Measurements from ENCODE around the gene HDAC4.

HDAC4 gene

GRCh38 chr2:239395524-239395923, 5.3 kb downstream of the HDAC4 start:
- no peak for TF ChIP-seq ZNF692 (tag by site-specific recombination; IDR thresholded peaks at IDR 0.05)
- TF ChIP-seq, protein P1, sequence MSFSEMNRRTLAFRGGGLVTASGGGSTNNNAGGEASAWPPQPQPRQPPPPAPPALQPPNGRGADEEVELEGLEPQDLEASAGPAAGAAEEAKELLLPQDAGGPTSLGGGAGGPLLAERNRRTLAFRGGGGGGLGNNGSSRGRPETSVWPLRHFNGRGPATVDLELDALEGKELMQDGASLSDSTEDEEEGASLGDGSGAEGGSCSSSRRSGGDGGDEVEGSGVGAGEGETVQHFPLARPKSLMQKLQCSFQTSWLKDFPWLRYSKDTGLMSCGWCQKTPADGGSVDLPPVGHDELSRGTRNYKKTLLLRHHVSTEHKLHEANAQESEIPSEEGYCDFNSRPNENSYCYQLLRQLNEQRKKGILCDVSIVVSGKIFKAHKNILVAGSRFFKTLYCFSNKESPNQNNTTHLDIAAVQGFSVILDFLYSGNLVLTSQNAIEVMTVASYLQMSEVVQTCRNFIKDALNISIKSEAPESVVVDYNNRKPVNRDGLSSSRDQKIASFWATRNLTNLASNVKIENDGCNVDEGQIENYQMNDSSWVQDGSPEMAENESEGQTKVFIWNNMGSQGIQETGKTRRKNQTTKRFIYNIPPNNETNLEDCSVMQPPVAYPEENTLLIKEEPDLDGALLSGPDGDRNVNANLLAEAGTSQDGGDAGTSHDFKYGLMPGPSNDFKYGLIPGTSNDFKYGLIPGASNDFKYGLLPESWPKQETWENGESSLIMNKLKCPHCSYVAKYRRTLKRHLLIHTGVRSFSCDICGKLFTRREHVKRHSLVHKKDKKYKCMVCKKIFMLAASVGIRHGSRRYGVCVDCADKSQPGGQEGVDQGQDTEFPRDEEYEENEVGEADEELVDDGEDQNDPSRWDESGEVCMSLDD (tag by site-specific recombination; IDR thresholded peaks at IDR 0.05) = no peak
- TF ChIP-seq BCL11A (tag by site-specific recombination; IDR thresholded peaks at IDR 0.05; ENCODE audit: low read depth) = no peak
- TF ChIP-seq ZNF350 (tag by site-specific recombination; IDR thresholded peaks at IDR 0.05) = no peak
- no peak for TF ChIP-seq ZNF549 (tag by site-specific recombination; IDR thresholded peaks at IDR 0.05)
- no peak for TF ChIP-seq SCRT1 (tag by site-specific recombination; IDR thresholded peaks at IDR 0.05; ENCODE audit: borderline replicate concordance)
- Histone ChIP-seq H3K27ac (ENCODE audit: extremely low read depth, low read depth, low read length) (no peak overlapping the region), H3K4me3 (ENCODE audit: low read depth, low read length) (no peak overlapping the region), H3K9me3 (ENCODE audit: control insufficient read depth, insufficient read depth, low read depth, low read length) (no peaks in the 10 kb centered on the region), H3K4me1 (ENCODE audit: control insufficient read depth, insufficient read depth, low read length) (peaks cover 16% of the 10 kb centered on the region; the same call in 1 of the 2 replicates), H3K36me3 (ENCODE audit: control insufficient read depth in 2 of 2, insufficient read depth in 1 of 2, low read length in 2 of 2) (no peaks in the 10 kb centered on the region)
- ChIA-PET CTCF (no interaction called here), POLR2A (no interaction called here)

GRCh38 chr2:239394978-239395377, 5.8 kb downstream of the HDAC4 start:
- TF ChIP-seq ZNF623 (tag by site-specific recombination; IDR thresholded peaks at IDR 0.05) (peak; percentile 81), KLF7 (tag by site-specific recombination; IDR thresholded peaks at IDR 0.05; ENCODE audit: borderline replicate concordance) (no peak), ZNF157 (tag by site-specific recombination; IDR thresholded peaks at IDR 0.05) (no peak)
- TF ChIP-seq, protein P2, sequence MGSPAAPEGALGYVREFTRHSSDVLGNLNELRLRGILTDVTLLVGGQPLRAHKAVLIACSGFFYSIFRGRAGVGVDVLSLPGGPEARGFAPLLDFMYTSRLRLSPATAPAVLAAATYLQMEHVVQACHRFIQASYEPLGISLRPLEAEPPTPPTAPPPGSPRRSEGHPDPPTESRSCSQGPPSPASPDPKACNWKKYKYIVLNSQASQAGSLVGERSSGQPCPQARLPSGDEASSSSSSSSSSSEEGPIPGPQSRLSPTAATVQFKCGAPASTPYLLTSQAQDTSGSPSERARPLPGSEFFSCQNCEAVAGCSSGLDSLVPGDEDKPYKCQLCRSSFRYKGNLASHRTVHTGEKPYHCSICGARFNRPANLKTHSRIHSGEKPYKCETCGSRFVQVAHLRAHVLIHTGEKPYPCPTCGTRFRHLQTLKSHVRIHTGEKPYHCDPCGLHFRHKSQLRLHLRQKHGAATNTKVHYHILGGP (tag by site-specific recombination; IDR thresholded peaks at IDR 0.05) = no peak
- POLR2A ChIA-PET = no interaction called here
- Histone ChIP-seq H3K4me1 (ENCODE audit: control insufficient read depth, insufficient read depth, low read length) (peaks cover 16% of the 10 kb centered on the region; the same call in 1 of the 2 replicates), H3K9me3 (ENCODE audit: control insufficient read depth, insufficient read depth, low read depth, low read length) (no peaks in the 10 kb centered on the region), H3K27ac (ENCODE audit: extremely low read depth, low read depth, low read length) (no peak overlapping the region), H3K4me3 (ENCODE audit: low read depth, low read length) (no peak overlapping the region), H3K36me3 (ENCODE audit: control insufficient read depth in 2 of 2, insufficient read depth in 1 of 2, low read length in 2 of 2) (no peaks in the 10 kb centered on the region)
- CTCF ChIA-PET = no interaction called here

- Histone ChIP-seq H3K36me3 (ENCODE audit: control insufficient read depth in 2 of 2, insufficient read depth in 1 of 2, low read length in 2 of 2) (no peaks in the 10 kb centered on the region), H3K4me3 (ENCODE audit: low read depth, low read length) (no peak overlapping the region), H3K27ac (ENCODE audit: extremely low read depth, low read depth, low read length) (no peak overlapping the region), H3K4me1 (ENCODE audit: control insufficient read depth, insufficient read depth, low read length) (peaks cover 15% of the 10 kb centered on the region; the same call in 1 of the 2 replicates), H3K9me3 (ENCODE audit: control insufficient read depth, insufficient read depth, low read depth, low read length) (no peaks in the 10 kb centered on the region)
- TF ChIP-seq PRDM6 (tag by site-specific recombination; IDR thresholded peaks at IDR 0.05) = no peak
- TF ChIP-seq ZNF140 (tag by site-specific recombination; IDR thresholded peaks at IDR 0.05) = no peak
- no peak for TF ChIP-seq ZNF311 (tag by site-specific recombination; IDR thresholded peaks at IDR 0.05; ENCODE audit: borderline replicate concordance)
- no peak for TF ChIP-seq GLIS1 (tag by site-specific recombination; IDR thresholded peaks at IDR 0.05)
- no peak for TF ChIP-seq SP3 (tag by site-specific recombination; IDR thresholded peaks at IDR 0.05)
- TF ChIP-seq ZNF292 (tag by site-specific recombination; IDR thresholded peaks at IDR 0.05; ENCODE audit: borderline replicate concordance, low read depth) = no peak
- TF ChIP-seq ZNF639 (tag by site-specific recombination; IDR thresholded peaks at IDR 0.05) = no peak
- ChIA-PET CTCF (interaction anchor here (0.6 kb wide), 1 partner anchor 275 kb away, joined by 3 read pairs; no protein-coding TSS in a partner anchor), POLR2A (no interaction called here)
Measured at GRCh38 chr2:239394346-239394945, 6.4 kb downstream of the HDAC4 start.
